HL-60 (cell line): ENCODE data around the gene PARD3.

Experiments
- DNase-seq, 2 experiments: peaks; one replicate each; pipeline ENCODE4 v3.0.0-alpha.2; 2010 to 2020; ENCODE audit warnings: low read depth in 1 of 2, low spot score in 1 of 2
- H3K27ac ChIP-seq: fragments of 250-450 bp; sonication (Bioruptor Pico); replicated peaks from 2 replicates; pipeline ENCODE4 v1.5.1; 2020; ENCODE audit warnings: mild to moderate bottlenecking, moderate library complexity
- H3K27me3 ChIP-seq: fragments of 250-450 bp; sonication (Bioruptor Pico); 2 replicates; pipeline ENCODE4 v1.5.1; 2021; ENCODE audit warnings: mild to moderate bottlenecking, moderate library complexity; ENCODE audit not compliant: insufficient read depth, poor library complexity, severe bottlenecking
- H3K4me3 ChIP-seq: replicated peaks from 2 replicates; pipeline ENCODE4 v1.5.1; 2011; ENCODE audit warnings: mild to moderate bottlenecking, control low read depth, low read length; ENCODE audit not compliant: insufficient read depth
- GABPA ChIP-seq: IDR thresholded peaks from 2 replicates; pipeline ENCODE4 v1.6.1; 2012; ENCODE audit warnings: low read depth
- POLR2AphosphoS5 ChIP-seq: IDR thresholded peaks from 2 replicates; pipeline ENCODE4 v1.6.1; 2012; ENCODE audit warnings: low read depth
- SPI1 ChIP-seq: IDR thresholded peaks from 2 replicates; pipeline ENCODE4 v1.6.1; 2012; ENCODE audit warnings: low read depth, mild to moderate bottlenecking, borderline replicate concordance
- TF ChIP-seq, protein P1 (sequence below): IDR thresholded peaks from one replicate; pipeline ENCODE4 v1.5.1; 2011; ENCODE audit warnings: low read length, control low read depth, inconsistent platforms; ENCODE audit not compliant: insufficient read depth
- TF ChIP-seq, protein P2 (sequence below): IDR thresholded peaks from 2 replicates; pipeline ENCODE4 v1.6.1; 2012; ENCODE audit warnings: low read depth; ENCODE audit not compliant: insufficient replicate concordance

PARD3 gene

DNA sequence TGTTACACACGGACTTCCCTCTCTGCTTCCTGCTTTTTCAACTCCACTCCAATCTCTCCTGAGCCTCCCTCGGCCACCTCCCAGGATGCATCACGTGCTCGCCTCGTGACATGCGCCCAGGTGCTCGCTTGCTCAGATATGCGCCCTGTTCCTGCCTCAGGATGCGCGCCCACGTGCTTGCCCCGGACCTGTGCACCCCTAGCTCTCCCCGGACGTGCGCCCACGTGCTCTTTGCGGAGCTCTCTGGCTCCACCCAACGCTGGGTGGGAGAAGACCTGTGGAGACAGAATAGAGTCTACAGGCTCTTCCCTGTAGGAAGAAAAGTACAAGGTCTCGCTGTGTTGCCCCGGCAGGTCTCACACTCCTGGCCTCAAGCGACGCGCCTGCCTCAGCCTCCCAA lies 23.1 kb downstream of the PARD3 start:
- no peak for DNase-seq
- H3K27ac ChIP-seq = no peak overlapping the region
- H3K4me3 ChIP-seq = no peak overlapping the region
- TF ChIP-seq SPI1 (no peak), GABPA (no peak), POLR2AphosphoS5 (no peak)
- TF ChIP-seq, protein P1, sequence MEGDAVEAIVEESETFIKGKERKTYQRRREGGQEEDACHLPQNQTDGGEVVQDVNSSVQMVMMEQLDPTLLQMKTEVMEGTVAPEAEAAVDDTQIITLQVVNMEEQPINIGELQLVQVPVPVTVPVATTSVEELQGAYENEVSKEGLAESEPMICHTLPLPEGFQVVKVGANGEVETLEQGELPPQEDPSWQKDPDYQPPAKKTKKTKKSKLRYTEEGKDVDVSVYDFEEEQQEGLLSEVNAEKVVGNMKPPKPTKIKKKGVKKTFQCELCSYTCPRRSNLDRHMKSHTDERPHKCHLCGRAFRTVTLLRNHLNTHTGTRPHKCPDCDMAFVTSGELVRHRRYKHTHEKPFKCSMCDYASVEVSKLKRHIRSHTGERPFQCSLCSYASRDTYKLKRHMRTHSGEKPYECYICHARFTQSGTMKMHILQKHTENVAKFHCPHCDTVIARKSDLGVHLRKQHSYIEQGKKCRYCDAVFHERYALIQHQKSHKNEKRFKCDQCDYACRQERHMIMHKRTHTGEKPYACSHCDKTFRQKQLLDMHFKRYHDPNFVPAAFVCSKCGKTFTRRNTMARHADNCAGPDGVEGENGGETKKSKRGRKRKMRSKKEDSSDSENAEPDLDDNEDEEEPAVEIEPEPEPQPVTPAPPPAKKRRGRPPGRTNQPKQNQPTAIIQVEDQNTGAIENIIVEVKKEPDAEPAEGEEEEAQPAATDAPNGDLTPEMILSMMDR = no peak
- TF ChIP-seq, protein P2, sequence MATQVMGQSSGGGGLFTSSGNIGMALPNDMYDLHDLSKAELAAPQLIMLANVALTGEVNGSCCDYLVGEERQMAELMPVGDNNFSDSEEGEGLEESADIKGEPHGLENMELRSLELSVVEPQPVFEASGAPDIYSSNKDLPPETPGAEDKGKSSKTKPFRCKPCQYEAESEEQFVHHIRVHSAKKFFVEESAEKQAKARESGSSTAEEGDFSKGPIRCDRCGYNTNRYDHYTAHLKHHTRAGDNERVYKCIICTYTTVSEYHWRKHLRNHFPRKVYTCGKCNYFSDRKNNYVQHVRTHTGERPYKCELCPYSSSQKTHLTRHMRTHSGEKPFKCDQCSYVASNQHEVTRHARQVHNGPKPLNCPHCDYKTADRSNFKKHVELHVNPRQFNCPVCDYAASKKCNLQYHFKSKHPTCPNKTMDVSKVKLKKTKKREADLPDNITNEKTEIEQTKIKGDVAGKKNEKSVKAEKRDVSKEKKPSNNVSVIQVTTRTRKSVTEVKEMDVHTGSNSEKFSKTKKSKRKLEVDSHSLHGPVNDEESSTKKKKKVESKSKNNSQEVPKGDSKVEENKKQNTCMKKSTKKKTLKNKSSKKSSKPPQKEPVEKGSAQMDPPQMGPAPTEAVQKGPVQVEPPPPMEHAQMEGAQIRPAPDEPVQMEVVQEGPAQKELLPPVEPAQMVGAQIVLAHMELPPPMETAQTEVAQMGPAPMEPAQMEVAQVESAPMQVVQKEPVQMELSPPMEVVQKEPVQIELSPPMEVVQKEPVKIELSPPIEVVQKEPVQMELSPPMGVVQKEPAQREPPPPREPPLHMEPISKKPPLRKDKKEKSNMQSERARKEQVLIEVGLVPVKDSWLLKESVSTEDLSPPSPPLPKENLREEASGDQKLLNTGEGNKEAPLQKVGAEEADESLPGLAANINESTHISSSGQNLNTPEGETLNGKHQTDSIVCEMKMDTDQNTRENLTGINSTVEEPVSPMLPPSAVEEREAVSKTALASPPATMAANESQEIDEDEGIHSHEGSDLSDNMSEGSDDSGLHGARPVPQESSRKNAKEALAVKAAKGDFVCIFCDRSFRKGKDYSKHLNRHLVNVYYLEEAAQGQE = no peak
- H3K27me3 ChIP-seq = no peaks in the 10 kb centered on the region

DNA sequence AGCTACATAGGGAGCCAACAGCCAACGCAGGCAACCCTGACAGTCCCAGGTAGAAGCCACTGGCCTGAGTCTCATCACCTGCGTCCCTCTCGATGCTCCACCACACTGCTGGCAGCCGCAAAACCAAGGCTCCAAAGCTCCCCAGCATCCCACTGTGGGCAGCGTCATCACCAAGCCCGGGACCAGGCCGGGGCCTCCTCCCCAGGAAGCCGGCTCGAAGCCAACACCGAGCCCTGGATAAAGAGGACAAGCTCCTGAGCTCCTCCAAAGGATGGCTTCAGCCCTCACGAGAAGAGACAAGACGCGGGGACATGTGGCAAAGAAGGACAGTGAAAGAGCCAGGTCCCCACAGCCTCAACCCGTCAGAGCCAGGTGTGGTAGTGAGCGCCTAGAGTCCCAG lies 23.9 kb downstream of the PARD3 start:
- Histone ChIP-seq H3K27ac (no peak overlapping the region), H3K4me3 (no peak overlapping the region), H3K27me3 (no peaks in the 10 kb centered on the region)
- no peak for DNase-seq
- TF ChIP-seq, protein P1 = no peak
- TF ChIP-seq, protein P2 = no peak
- TF ChIP-seq GABPA (no peak), SPI1 (no peak), POLR2AphosphoS5 (no peak)

DNA sequence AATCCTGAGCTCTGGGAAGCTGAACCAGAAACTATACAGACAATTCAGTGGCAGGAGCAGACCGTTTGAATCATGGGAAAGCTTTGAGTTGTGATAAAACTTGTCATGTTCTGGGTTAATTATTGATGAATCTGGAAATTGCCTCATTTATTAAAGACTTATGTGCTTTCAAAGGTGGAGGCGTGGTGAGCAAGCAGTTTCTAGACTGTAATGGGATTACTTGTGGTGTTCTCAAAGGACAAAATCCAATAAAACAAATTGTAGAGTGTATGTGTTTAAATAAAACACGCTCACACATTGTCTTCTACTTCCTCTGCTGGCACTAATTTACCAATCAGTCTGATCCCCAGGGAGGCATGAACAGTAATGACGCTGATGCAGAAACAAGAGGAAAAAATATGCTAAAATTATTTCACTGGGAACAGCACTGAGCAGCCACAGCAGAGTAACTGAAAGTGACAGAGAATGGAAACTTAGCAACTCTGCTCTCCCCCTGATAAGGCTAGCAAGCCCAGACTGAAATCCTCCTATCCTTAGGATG lies 25.1 kb downstream of the PARD3 start:
- Histone ChIP-seq H3K4me3 (no peak overlapping the region), H3K27me3 (no peaks in the 10 kb centered on the region), H3K27ac (no peak overlapping the region)
- TF ChIP-seq, protein P2 = no peak
- TF ChIP-seq, protein P1 = no peak
- TF ChIP-seq GABPA (no peak), POLR2AphosphoS5 (no peak), SPI1 (no peak)
- no peak for DNase-seq
